ENCODE measurements around the gene MCM3.

The MCM3 gene

GRCh38 chr6:52244400-52244799, 40.1 kb downstream of the MCM3 start, which contains the start of gene IL17F:
Gene IL17F (minus strand): TSS chr6:52244500. CDS start chr6:52244429, 71 bp downstream.
- DNase-seq, result no peak

- DNase-seq, result peak; percentile 27
These were observed 41.2 kb downstream of the MCM3 start for GRCh38 chr6:52243282-52243893.

- DNase-seq, result no peak
These were observed 42.7 kb downstream of the MCM3 start for GRCh38 chr6:52241819-52242218.

- DNase-seq, result peak; percentile 3
These were observed 50.3 kb downstream of the MCM3 start for GRCh38 chr6:52233975-52234823.

GRCh38 chr6:52233005-52233404, 51.5 kb downstream of the MCM3 start:
- no peak for DNase-seq

GRCh38 chr6:52231406-52232127, 53.0 kb downstream of the MCM3 start:
- no peak for DNase-seq

GRCh38 chr6:52230685-52231084, 53.9 kb downstream of the MCM3 start:
- no peak for DNase-seq

GRCh38 chr6:52227495-52227894, 57.0 kb downstream of the MCM3 start:
- DNase-seq, result no peak

- DNase-seq, result no peak
These were observed 63.2 kb downstream of the MCM3 start for GRCh38 chr6:52221302-52221701.

- DNase-seq, result no peak
These were observed 66.8 kb downstream of the MCM3 start for GRCh38 chr6:52217761-52218160.

- DNase-seq, result no peak
These were observed 67.5 kb downstream of the MCM3 start for GRCh38 chr6:52216932-52217575.

- DNase-seq, result no peak
These were observed 68.8 kb downstream of the MCM3 start for GRCh38 chr6:52215787-52216186.

All from NCI-H1092 treated with DMSO at 0.1 percent for 48 hours (cell line).